Stomach (tissue), 9 donors: Measurements from ENCODE around the gene SAXO1. TPM values are rescaled to one million over a fixed set of nuclear protein-coding genes. Genes with fewer than 3 reads are reported as not detected.

Experiments
- DNase-seq, 2 donors: peaks; one replicate each; pipeline versions ENCODE4 v3.0.0 to v3.0.0-alpha.2; 2013 to 2019
- H3K27ac ChIP-seq, 5 donors: fragments of 200-600 bp in 4 of 5; sonication (generic) in 4 of 5; one replicate each; pipeline ENCODE4 v1.5.1; 2013 to 2019; ENCODE audit warnings: mild to moderate bottlenecking in 1 of 5, moderate library complexity in 1 of 5
- H3K27me3 ChIP-seq, 3 donors: fragments of 200-600 bp; sonication (generic); one replicate each; pipeline ENCODE4 v1.5.1; 2017 to 2019; ENCODE audit warnings: mixed run types in 1 of 3
- H3K36me3 ChIP-seq, 4 donors: fragments of 200-600 bp; sonication (generic); 1 replicate in 3 of 4; 2 replicates in 1 of 4; pipeline ENCODE4 v1.5.1; 2016 to 2019
- H3K4me1 ChIP-seq, 4 donors: fragments of 200-600 bp; sonication (generic); one replicate each; pipeline ENCODE4 v1.5.1; 2016 to 2019
- H3K4me3 ChIP-seq, 4 donors: fragments of 200-600 bp; sonication (generic) in 3 of 4; one replicate each; pipeline ENCODE4 v1.5.1; 2016 to 2019; ENCODE audit warnings: mild to moderate bottlenecking in 1 of 4
- H3K9me3 ChIP-seq, 4 donors: fragments of 200-600 bp; sonication (generic); one replicate each; pipeline ENCODE4 v1.5.1; 2016 to 2019
- EP300 ChIP-seq: sonication (generic); formaldehyde crosslinking; IDR thresholded peaks from one replicate; pipeline ENCODE4 v1.6.1; 2017; ENCODE audit warnings: antibody characterized with exemption
- POLR2A ChIP-seq, 4 donors: fragments of 450-650 bp; IDR thresholded peaks; one replicate each; pipeline ENCODE4 v1.6.1; 2016; ENCODE audit warnings: antibody characterized with exemption in 4 of 4, control low read depth in 2 of 4, mild to moderate bottlenecking in 1 of 4, moderate library complexity in 1 of 4
- POLR2AphosphoS5 ChIP-seq, 3 donors: sonication (generic); formaldehyde crosslinking; IDR thresholded peaks; one replicate each; pipeline ENCODE4 v1.6.1; 2016; ENCODE audit warnings: antibody characterized with exemption in 3 of 3
- WGBS, 5 donors: extraction: QIAGEN DNeasy Blood & Tissue Kit in 3 of 5; methylation state at CpG; one replicate each; pipeline versions ENCODE4 v1.1.5 to v1.1.7; 2013 to 2018; 5-methylcytosine and 5-hydroxymethylcytosine counted together
- intact Hi-C: fragments of 100-400 bp; cut with DNase I; formaldehyde crosslinking; loops from one replicate; pipeline ENCODE4 v1.15.1; 2023; ENCODE audit warnings: low total_unique reads
- polyA plus RNA-seq, 3 donors: library from polyadenylated mRNA; stranded (reverse); fragments of 200-250 nt; gene quantifications; one replicate each; pipeline ENCODE4 v1.2.3, GENCODE V29; 2013
- total RNA-seq, 5 donors: library from RNA; depleted of rRNA; stranded (reverse); fragments of >200 nt; gene quantifications; one replicate each; pipeline versions ENCODE4 v1.1.0 to v1.2.3, GENCODE V29; 2014 to 2016
- TF ChIP-seq, protein P1 (sequence below), 7 experiments: fragments of 450-650 bp in 4 of 7; fragments of 200-600 bp in 3 of 7; sonication (generic) in 3 of 7; IDR thresholded peaks; one replicate each; pipeline ENCODE4 v1.5.1; 2016 to 2019; ENCODE audit warnings: antibody characterized with exemption in 7 of 7, control low read depth in 2 of 7, mild to moderate bottlenecking in 1 of 7
- donor health status: healthy with polysubstance abuse.
- donor health status: Bipolar disorder and iron deficiency.
- donor health status: healthy.

SAXO1 gene
- total and polyA plus RNA-seq, 8 donors: 0.03 to 4.7 (median 0.12) TPM; not detected in 4

DNA sequence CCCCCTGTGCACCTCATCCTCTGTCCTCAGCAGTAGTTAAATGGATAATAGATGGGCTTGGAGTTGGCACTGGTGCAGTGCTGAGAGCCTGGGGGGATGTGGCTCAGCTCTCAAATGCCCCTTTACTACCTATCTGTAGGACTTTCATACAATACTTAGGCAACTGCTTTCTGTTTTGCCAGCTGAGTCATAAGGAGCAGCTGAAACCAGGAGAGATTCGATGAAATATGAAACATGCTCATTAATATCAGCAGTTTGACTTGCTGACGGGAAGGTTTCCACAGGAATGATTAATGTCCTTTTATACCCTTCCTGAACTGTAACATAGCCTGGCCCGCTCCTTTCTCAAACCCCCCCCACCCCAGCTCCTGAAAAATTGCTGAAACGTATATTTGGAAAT is 142.6 kb downstream of the SAXO1 start:
- intact Hi-C loops: no loop called here

DNA sequence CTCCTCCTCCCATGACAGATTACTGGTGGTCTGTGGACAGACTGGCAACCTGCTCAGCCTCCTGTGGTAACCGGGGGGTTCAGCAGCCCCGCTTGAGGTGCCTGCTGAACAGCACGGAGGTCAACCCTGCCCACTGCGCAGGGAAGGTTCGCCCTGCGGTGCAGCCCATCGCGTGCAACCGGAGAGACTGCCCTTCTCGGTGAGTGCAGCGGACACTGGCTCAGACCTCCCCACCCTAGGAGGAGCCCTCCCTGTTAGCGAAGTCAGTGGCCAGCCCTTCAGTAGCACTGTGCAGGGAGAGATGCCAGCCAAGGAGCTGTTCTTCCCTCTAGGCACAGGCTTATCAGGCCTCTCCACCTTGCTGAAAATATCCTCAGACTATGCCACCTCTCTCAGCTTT is 143.5 kb downstream of the SAXO1 start:
- intact Hi-C loops: no loop called here
- H3K27ac ChIP-seq: no peak overlapping the region
- 94 to 96% (median 95%) methylated on average over 12 of the region's 12 CpGs; no CpG with 5 or more reads in 1 of the 5 donors for WGBS, 5 donors

More for the DNA sequence above, 142.6 kb downstream of the SAXO1 start:
- peak in 1 of 2 donors; percentile 40 for DNase-seq
- H3K4me3 ChIP-seq: no peak overlapping the region
- H3K27ac ChIP-seq: peak overlapping the region in 2 of 5 donors; percentile 1 to 18
- peaks cover 0 to 6% (median 2%) of the 10 kb centered on the region in 4 donors for H3K36me3 ChIP-seq
- H3K27me3 ChIP-seq: no peaks in the 10 kb centered on the region
- no peak for TF ChIP-seq EP300
- TF ChIP-seq POLR2A (IDR thresholded peaks at IDR 0.05): no peak
- TF ChIP-seq, protein P1, sequence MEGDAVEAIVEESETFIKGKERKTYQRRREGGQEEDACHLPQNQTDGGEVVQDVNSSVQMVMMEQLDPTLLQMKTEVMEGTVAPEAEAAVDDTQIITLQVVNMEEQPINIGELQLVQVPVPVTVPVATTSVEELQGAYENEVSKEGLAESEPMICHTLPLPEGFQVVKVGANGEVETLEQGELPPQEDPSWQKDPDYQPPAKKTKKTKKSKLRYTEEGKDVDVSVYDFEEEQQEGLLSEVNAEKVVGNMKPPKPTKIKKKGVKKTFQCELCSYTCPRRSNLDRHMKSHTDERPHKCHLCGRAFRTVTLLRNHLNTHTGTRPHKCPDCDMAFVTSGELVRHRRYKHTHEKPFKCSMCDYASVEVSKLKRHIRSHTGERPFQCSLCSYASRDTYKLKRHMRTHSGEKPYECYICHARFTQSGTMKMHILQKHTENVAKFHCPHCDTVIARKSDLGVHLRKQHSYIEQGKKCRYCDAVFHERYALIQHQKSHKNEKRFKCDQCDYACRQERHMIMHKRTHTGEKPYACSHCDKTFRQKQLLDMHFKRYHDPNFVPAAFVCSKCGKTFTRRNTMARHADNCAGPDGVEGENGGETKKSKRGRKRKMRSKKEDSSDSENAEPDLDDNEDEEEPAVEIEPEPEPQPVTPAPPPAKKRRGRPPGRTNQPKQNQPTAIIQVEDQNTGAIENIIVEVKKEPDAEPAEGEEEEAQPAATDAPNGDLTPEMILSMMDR (IDR thresholded peaks at IDR 0.05): no peak
- no peak for TF ChIP-seq POLR2AphosphoS5 (IDR thresholded peaks at IDR 0.05)
- 47 to 65% (median 59%) methylated on average over 4 of the region's 4 CpGs for WGBS, 5 donors
- H3K9me3 ChIP-seq: peaks cover 0 to 7% (median 3%) of the 10 kb centered on the region in 4 donors
- peaks cover 0 to 7% (median 0%) of the 10 kb centered on the region in 4 donors for H3K4me1 ChIP-seq

GRCh38 chr9:18888290-18888689 is 144.7 kb downstream of the SAXO1 start:
- 69 to 100% (median 85%) methylated on average over 1 of the region's 1 CpG for WGBS, 5 donors
- Histone ChIP-seq H3K4me3 (no peak overlapping the region), H3K4me1 (peaks cover 0 to 7% (median 0%) of the 10 kb centered on the region in 4 donors), H3K27ac (no peak overlapping the region), H3K9me3 (no peaks in the 10 kb centered on the region), H3K27me3 (no peaks in the 10 kb centered on the region), H3K36me3 (peaks cover 0 to 6% (median 2%) of the 10 kb centered on the region in 4 donors)
- TF ChIP-seq POLR2A (IDR thresholded peaks at IDR 0.05) (no peak), EP300 (no peak), POLR2AphosphoS5 (IDR thresholded peaks at IDR 0.05) (no peak)
- TF ChIP-seq, protein P1 (IDR thresholded peaks at IDR 0.05): no peak
- intact Hi-C loops: no loop called here
- peak in 1 of 2 donors; percentile 33 for DNase-seq

More for the DNA sequence above, 143.5 kb downstream of the SAXO1 start:
- Histone ChIP-seq H3K4me3 (no peak overlapping the region), H3K9me3 (no peaks in the 10 kb centered on the region), H3K4me1 (peaks cover 0 to 7% (median 0%) of the 10 kb centered on the region in 4 donors), H3K36me3 (peaks cover 0 to 6% (median 2%) of the 10 kb centered on the region in 4 donors), H3K27me3 (no peaks in the 10 kb centered on the region)
- TF ChIP-seq POLR2A (IDR thresholded peaks at IDR 0.05) (no peak), EP300 (no peak), POLR2AphosphoS5 (IDR thresholded peaks at IDR 0.05) (no peak)
- TF ChIP-seq, protein P1 (IDR thresholded peaks at IDR 0.05): no peak
- DNase-seq: no peak

DNA sequence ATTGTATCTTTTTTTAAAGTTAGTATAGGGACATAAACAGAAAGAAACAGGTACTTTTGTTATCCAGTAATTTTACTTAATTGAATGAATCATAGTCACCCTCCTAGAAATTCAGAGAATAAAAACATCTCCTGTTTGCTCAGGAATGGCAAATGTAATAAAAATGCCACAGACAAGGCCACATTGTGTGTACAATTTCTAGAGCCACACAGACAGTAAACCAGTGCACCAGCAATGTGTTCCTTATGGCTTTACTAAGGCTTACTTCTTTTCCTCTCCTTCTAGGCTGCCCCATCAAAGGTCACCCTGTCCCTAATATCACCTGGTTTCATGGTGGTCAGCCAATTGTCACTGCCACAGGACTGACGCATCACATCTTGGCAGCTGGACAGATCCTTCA is 145.5 kb downstream of the SAXO1 start:
- WGBS, 5 donors: 97 to 100% (median 100%) methylated on average over 1 of the region's 1 CpG
- peaks cover 0 to 4% (median 0%) of the 10 kb centered on the region in 4 donors for H3K36me3 ChIP-seq
- no peak for TF ChIP-seq POLR2A (IDR thresholded peaks at IDR 0.05)
- TF ChIP-seq EP300: no peak
- no peak for TF ChIP-seq POLR2AphosphoS5 (IDR thresholded peaks at IDR 0.05)
- TF ChIP-seq, protein P1 (IDR thresholded peaks at IDR 0.05): no peak
- H3K27me3 ChIP-seq: no peaks in the 10 kb centered on the region
- no peak for DNase-seq
- no peak overlapping the region for H3K27ac ChIP-seq
- no peak overlapping the region for H3K4me3 ChIP-seq
- peaks cover 0 to 7% (median 0%) of the 10 kb centered on the region in 4 donors for H3K4me1 ChIP-seq
- no peaks in the 10 kb centered on the region for H3K9me3 ChIP-seq
- intact Hi-C loops: no loop called here
